DOHH2 (cell line): ENCODE data around the gene ARHGEF26.

Experiments
- CTCF ChIP-seq: fragments of 200-600 bp; sonication (generic); IDR thresholded peaks from one replicate; pipeline ENCODE4 v1.5.1; 2014; ENCODE audit warnings: antibody characterized with exemption, mild to moderate bottlenecking, low read depth, low read length; ENCODE audit not compliant: poor library complexity, severe bottlenecking
- EZH2phosphoT487 ChIP-seq: fragments of 200-600 bp; sonication (generic); IDR thresholded peaks from 2 replicates; pipeline ENCODE4 v1.6.1; 2017; ENCODE audit warnings: borderline replicate concordance, mild to moderate bottlenecking, antibody characterized with exemption, low read length, moderate library complexity, mixed read lengths

GRCh38 chr3:154175041-154175440 lies 53.9 kb downstream of the ARHGEF26 start:
- no peak for TF ChIP-seq CTCF
- no peak for TF ChIP-seq EZH2phosphoT487
